HepG2 (cell line): Measurements from ENCODE around the gene SNED1. TPM values are rescaled to one million over a fixed set of nuclear protein-coding genes. Genes with fewer than 3 reads are reported as not detected.

Source experiments
- ATAC-seq: fragments of 200-7000 bp; cut with Tn5 transposase; 3 replicates; pipeline ENCODE4 v1.9.1; 2020; ENCODE audit warnings: mild to moderate bottlenecking, moderate library complexity
- BruUV-seq: library from RNA; stranded (reverse); fragments of 400-500 nt; replicated peaks from 2 replicates; lab custom pipeline; 2021; lab: Mats Ljungman, UMichigan
- CTCF ChIA-PET: fragments of 300-600 bp; formaldehyde crosslinking; extraction: SDS; loops from one replicate; lab custom pipeline; 2021; ENCODE audit warnings: low total read pairs, inconsistent platforms, low intra/inter-chr PET ratio; lab: Yijun Ruan, JAX
- POLR2A ChIA-PET: fragments of 350-600 bp; sonication (Branson Sonifier 250); formaldehyde crosslinking; loops from one replicate; lab custom pipeline; 2020; ENCODE audit warnings: antibody characterized with exemption, inconsistent platforms; lab: Yijun Ruan, JAX
- DNase-seq: peaks from one replicate; pipeline ENCODE4 v3.0.0-alpha.2; 2015; ENCODE audit warnings: low spot score
- FAIRE-seq: peaks from 3 replicates; lab custom pipeline; 2011; peaks lifted over from hg19 to GRCh38; lab: Jason Lieb, UNC
- H2AFZ ChIP-seq: one replicate; pipeline ENCODE4 v1.6.1; 2011; ENCODE audit warnings: low read length, inconsistent platforms
- H3K27ac ChIP-seq: fragments of 300-600 bp; 3 replicates; pipeline ENCODE4 v1.8.0; 2011; ENCODE audit warnings: mixed run types, mild to moderate bottlenecking, mixed read lengths, low read length, inconsistent platforms; ENCODE audit not compliant: insufficient read depth; ENCODE audit errors: extremely low read length
- H3K27me3 ChIP-seq, 2 experiments: fragments of 200-600 bp in 1 of 2; 2 replicates in 1 of 2; 3 replicates in 1 of 2; pipeline versions ENCODE4 v1.6.0 to v1.8.0; 2011; ENCODE audit warnings: low read length in 2 of 2, mild to moderate bottlenecking in 2 of 2, moderate library complexity in 2 of 2, inconsistent platforms in 1 of 2; ENCODE audit not compliant: insufficient read depth in 2 of 2, control insufficient read depth in 1 of 2
- H3K36me3 ChIP-seq, 2 experiments: fragments of 200-600 bp in 1 of 2; replicated peaks in 1 of 2; 2 replicates in 1 of 2; 3 replicates in 1 of 2; pipeline versions ENCODE4 v1.5.1 to v1.8.0; 2011; ENCODE audit warnings: low read length in 2 of 2, inconsistent platforms in 1 of 2; ENCODE audit not compliant: insufficient read depth in 2 of 2, control insufficient read depth in 1 of 2
- H3K4me1 ChIP-seq: 2 replicates; pipeline ENCODE4 v1.5.1; 2012; ENCODE audit warnings: low read length, inconsistent platforms; ENCODE audit not compliant: insufficient read depth
- H3K4me2 ChIP-seq: 2 replicates; pipeline ENCODE4 v1.6.0; 2011; ENCODE audit warnings: low read depth, low read length, inconsistent platforms
- H3K4me3 ChIP-seq, 3 experiments: fragments of 200-600 bp in 1 of 3; sonication (generic), shearing (Covaris generic) in 1 of 3; replicated peaks in 1 of 3; 2 replicates each; pipeline ENCODE4 v1.5.1; 2011 to 2016; ENCODE audit warnings: low read length in 3 of 3, inconsistent platforms in 2 of 3, low read depth in 2 of 3, mild to moderate bottlenecking in 2 of 3, control low read depth in 1 of 3, mixed read lengths in 1 of 3; ENCODE audit not compliant: insufficient read depth in 1 of 3
- H3K79me2 ChIP-seq: one replicate; pipeline ENCODE4 v1.6.1; 2011; ENCODE audit warnings: low read length, inconsistent platforms; ENCODE audit not compliant: insufficient read depth
- H3K9ac ChIP-seq: 2 replicates; pipeline ENCODE4 v1.6.0; 2011; ENCODE audit warnings: mild to moderate bottlenecking, low read depth, low read length, inconsistent platforms; ENCODE audit not compliant: insufficient read depth
- H3K9me3 ChIP-seq: 2 replicates; pipeline ENCODE4 v1.5.1; 2012; ENCODE audit warnings: mild to moderate bottlenecking, low read length
- H4K20me1 ChIP-seq: 2 replicates; pipeline ENCODE4 v1.6.0; 2011; ENCODE audit warnings: inconsistent platforms, mild to moderate bottlenecking, low read length, moderate library complexity; ENCODE audit not compliant: insufficient read depth
- JARID2 ChIP-seq: sonication (generic); formaldehyde crosslinking; IDR thresholded peaks from 2 replicates; pipeline ENCODE4 v1.8.1; 2023; ENCODE audit warnings: missing genetic modification reagents, inconsistent platforms; ENCODE audit not compliant: insufficient replicate concordance
- PLRG1 ChIP-seq: fragments of 450-650 bp; conservative IDR thresholded peaks from 2 replicates; pipeline ENCODE4 v1.6.1; 2016
- THAP11 ChIP-seq: IDR thresholded peaks from 2 replicates; pipeline ENCODE4 v1.6.1; 2016; ENCODE audit warnings: missing biosample characterization, missing genetic modification reagents
- TRIM24 ChIP-seq: sonication (generic); formaldehyde crosslinking; IDR thresholded peaks from 2 replicates; pipeline ENCODE4 v1.8.0; 2022; ENCODE audit warnings: mild to moderate bottlenecking, missing genetic modification reagents
- ZFP41 ChIP-seq: sonication (generic); formaldehyde crosslinking; IDR thresholded peaks from 2 replicates; pipeline ENCODE4 v1.4.0; 2020; ENCODE audit warnings: mild to moderate bottlenecking, missing genetic modification reagents, borderline replicate concordance
- ZNF230 ChIP-seq: sonication (generic); formaldehyde crosslinking; IDR thresholded peaks from 2 replicates; pipeline ENCODE4 v1.4.0; 2020; ENCODE audit warnings: mild to moderate bottlenecking, missing genetic modification reagents
- WGBS: methylation state at CpG from one replicate; pipeline ENCODE4 v1.1.6; 2017; ENCODE audit warnings: low lambda C conversion rate; 5-methylcytosine and 5-hydroxymethylcytosine counted together
- in situ Hi-C: cut with HindIII; loops from 2 replicates; pipeline ENCODE4 v1.10.0; 2017; ENCODE audit warnings: low pct_unique_long_range_greater_than_20kb; ENCODE audit not compliant: extremely low pct_ligation_motif_present
- intact Hi-C: fragments of 100-400 bp; cut with micrococcal nuclease; formaldehyde crosslinking; loops from one replicate; pipeline ENCODE4 v1.10.0; 2022; ENCODE audit not compliant: unreplicated experiment
- polyA plus RNA-seq, 8 experiments: library from polyadenylated mRNA; depleted of rRNA in 3 of 8; stranded (reverse) in 7 of 8; unstranded in 1 of 8; fragments of >200 nt; fragmentation: Illumina TruSeq in 4 of 8; extraction: Trizol in 4 of 8; gene quantifications; 2 replicates each; pipeline versions ENCODE4 v1.2.1 to v1.2.3, GENCODE V29; 2011 to 2016; ENCODE audit warnings: low read depth in 4 of 8, missing spikeins in 1 of 8, mixed read lengths in 1 of 8; ENCODE audit not compliant: insufficient read depth in 1 of 8
- total RNA-seq, 5 experiments: library from RNA; depleted of rRNA; stranded (reverse); fragments of >200 nt; fragmentation: Illumina TruSeq; extraction: Trizol; gene quantifications; 2 replicates each; pipeline ENCODE4 v1.2.3, GENCODE V29; 2016; ENCODE audit warnings: low read depth in 1 of 5
- TF ChIP-seq, protein P1 (sequence below): IDR thresholded peaks from 2 replicates; pipeline ENCODE4 v1.6.1; 2016; ENCODE audit warnings: missing compliant biosample characterization, missing genetic modification reagents, borderline replicate concordance

SNED1 gene
- total and polyA plus RNA-seq, 2 of the 13 experiments (the other 11 are each of a cell fraction or from before 2014, with no cell fraction given) = 0.15 to 0.65 TPM

GRCh38 chr2:241011751-241012510 lies 13.5 kb downstream of the SNED1 start:
- no peaks in the 10 kb centered on the region for H3K9me3 ChIP-seq
- BruUV-seq = no TSS peak
- 63% methylated on average over 29 of the region's 29 CpGs for WGBS
- FAIRE-seq (no peak), DNase-seq (no peak), ATAC-seq (no peak)
- in situ Hi-C loops (no loop called here), intact Hi-C loops (loop anchor here (5.0 kb wide), 1 partner anchor 290 kb away; no protein-coding TSS in a partner anchor)
- peaks cover 16% of the 10 kb centered on the region for H3K4me1 ChIP-seq
- H3K9ac ChIP-seq = no peak overlapping the region
- no peaks in the 10 kb centered on the region for H4K20me1 ChIP-seq
- H3K27ac ChIP-seq = no peak overlapping the region
- ChIA-PET CTCF (no interaction called here), POLR2A (no interaction called here)
- no peaks in the 10 kb centered on the region for H3K36me3 ChIP-seq
- H3K4me3 ChIP-seq = no peak overlapping the region
- no peaks in the 10 kb centered on the region for H3K79me2 ChIP-seq
- TF ChIP-seq ZNF230 (CRISPR knock-in tag) = no peak
- no peak for TF ChIP-seq TRIM24 (CRISPR knock-in tag)
- no peak for TF ChIP-seq ZFP41 (CRISPR knock-in tag)
- TF ChIP-seq, protein P1, sequence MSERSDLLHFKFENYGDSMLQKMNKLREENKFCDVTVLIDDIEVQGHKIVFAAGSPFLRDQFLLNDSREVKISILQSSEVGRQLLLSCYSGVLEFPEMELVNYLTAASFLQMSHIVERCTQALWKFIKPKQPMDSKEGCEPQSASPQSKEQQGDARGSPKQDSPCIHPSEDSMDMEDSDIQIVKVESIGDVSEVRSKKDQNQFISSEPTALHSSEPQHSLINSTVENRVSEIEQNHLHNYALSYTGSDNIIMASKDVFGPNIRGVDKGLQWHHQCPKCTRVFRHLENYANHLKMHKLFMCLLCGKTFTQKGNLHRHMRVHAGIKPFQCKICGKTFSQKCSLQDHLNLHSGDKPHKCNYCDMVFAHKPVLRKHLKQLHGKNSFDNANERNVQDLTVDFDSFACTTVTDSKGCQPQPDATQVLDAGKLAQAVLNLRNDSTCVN (CRISPR knock-in tag) = no peak
- TF ChIP-seq PLRG1 = no peak
- TF ChIP-seq THAP11 (CRISPR knock-in tag) = no peak
- no peak for TF ChIP-seq JARID2 (CRISPR knock-in tag)
- TF ChIP-seq, all 625 proteins: peak for 0
- no peak overlapping the region for H3K4me2 ChIP-seq
- H3K27me3 ChIP-seq = peaks cover 2 to 34% of the 10 kb centered on the region in 2 experiments; a peak in 4 of 5 replicates
- no peak overlapping the region for H2AFZ ChIP-seq
